T-helper 2 cell (primary cell): Measurements from ENCODE around the gene RNLS.

ENCODE experiments used
- DNase-seq, 5 experiments: peaks; one replicate each; pipeline versions ENCODE4 v3.0.0 to v3.0.0-alpha.2; 2012 to 2022

RNLS gene

GRCh38 chr10:88227342-88228018, 355.6 kb downstream of the RNLS start:
- DNase-seq, result no peak

- no peak for DNase-seq
These were observed 356.2 kb downstream of the RNLS start for GRCh38 chr10:88226891-88227290.

- DNase-seq, result no peak
These were observed 357.0 kb downstream of the RNLS start for GRCh38 chr10:88226071-88226659.
